Measurements from ENCODE around the gene A2M.

DNA sequence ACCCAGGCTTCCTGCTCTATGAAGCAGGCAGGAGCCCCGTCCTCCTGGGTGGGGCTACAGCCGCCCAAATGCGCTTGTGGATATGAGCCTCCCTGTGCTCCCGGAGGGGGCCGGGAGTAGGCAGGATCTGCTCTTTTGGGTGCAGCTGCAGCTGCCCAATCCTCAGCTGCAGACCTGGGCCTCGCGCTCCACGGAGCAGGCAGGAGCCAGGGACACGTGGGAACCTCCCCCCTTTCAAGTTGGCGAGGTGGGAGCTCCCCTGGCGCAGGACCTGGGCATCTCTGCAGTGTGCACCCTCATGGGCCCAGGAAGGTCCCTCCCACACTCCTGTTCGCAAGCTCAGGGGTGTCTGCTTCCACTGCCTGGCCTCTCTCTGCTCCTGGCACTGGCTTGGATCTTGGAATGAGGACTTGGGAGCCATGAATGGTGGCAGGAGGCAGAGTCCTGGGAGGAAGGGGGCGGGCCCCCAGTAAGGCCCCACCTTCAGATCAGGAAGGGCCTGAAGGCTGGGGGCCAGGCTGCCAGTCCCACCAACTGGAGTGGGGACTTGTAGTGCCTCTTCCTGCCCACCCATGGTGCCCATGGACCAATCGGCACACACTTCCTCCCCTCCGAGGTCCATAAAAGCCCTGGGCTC, 65.1 kb downstream of the A2M start:
- TF ChIP-seq, protein P1, sequence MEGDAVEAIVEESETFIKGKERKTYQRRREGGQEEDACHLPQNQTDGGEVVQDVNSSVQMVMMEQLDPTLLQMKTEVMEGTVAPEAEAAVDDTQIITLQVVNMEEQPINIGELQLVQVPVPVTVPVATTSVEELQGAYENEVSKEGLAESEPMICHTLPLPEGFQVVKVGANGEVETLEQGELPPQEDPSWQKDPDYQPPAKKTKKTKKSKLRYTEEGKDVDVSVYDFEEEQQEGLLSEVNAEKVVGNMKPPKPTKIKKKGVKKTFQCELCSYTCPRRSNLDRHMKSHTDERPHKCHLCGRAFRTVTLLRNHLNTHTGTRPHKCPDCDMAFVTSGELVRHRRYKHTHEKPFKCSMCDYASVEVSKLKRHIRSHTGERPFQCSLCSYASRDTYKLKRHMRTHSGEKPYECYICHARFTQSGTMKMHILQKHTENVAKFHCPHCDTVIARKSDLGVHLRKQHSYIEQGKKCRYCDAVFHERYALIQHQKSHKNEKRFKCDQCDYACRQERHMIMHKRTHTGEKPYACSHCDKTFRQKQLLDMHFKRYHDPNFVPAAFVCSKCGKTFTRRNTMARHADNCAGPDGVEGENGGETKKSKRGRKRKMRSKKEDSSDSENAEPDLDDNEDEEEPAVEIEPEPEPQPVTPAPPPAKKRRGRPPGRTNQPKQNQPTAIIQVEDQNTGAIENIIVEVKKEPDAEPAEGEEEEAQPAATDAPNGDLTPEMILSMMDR (IDR thresholded peaks at IDR 0.05), result no peak
- TF ChIP-seq EP300 (IDR thresholded peaks at IDR 0.05) (no peak), POLR2A (IDR thresholded peaks at IDR 0.05) (no peak)

Data from upper lobe of left lung (tissue), 4 donors.